Sigmoid colon (tissue), 7 donors: ENCODE results near the gene GPX1. TPM values are rescaled to one million over a fixed set of nuclear protein-coding genes. Genes with fewer than 3 reads are reported as not detected.

ENCODE experiments used
- DNase-seq: peaks from one replicate; pipeline ENCODE4 v3.0.0-alpha.2; 2019
- H3K27ac ChIP-seq, 4 donors: fragments of 200-600 bp; sonication (generic); one replicate each; pipeline ENCODE4 v1.5.1; 2016 to 2019; ENCODE audit warnings: mild to moderate bottlenecking in 1 of 4
- H3K27me3 ChIP-seq, 3 donors: fragments of 200-600 bp; sonication (generic); one replicate each; pipeline ENCODE4 v1.5.1; 2019; ENCODE audit warnings: mild to moderate bottlenecking in 1 of 3
- H3K36me3 ChIP-seq, 4 donors: fragments of 200-600 bp; sonication (generic); one replicate each; pipeline ENCODE4 v1.5.1; 2016 to 2019
- H3K4me1 ChIP-seq, 4 donors: fragments of 200-600 bp; sonication (generic); one replicate each; pipeline ENCODE4 v1.5.1; 2017 to 2019
- H3K4me3 ChIP-seq, 4 donors: fragments of 200-600 bp; sonication (generic); one replicate each; pipeline ENCODE4 v1.5.1; 2017 to 2019; ENCODE audit warnings: mild to moderate bottlenecking in 2 of 4, moderate library complexity in 1 of 4
- H3K9me3 ChIP-seq, 4 donors: fragments of 200-600 bp in 3 of 4; sonication (generic) in 3 of 4; one replicate each; pipeline versions ENCODE4 v1.5.1 to v1.6.1; 2013 to 2019
- EP300 ChIP-seq, 4 donors: sonication (generic); formaldehyde crosslinking; IDR thresholded peaks; one replicate each; pipeline ENCODE4 v1.6.1; 2017; ENCODE audit warnings: antibody characterized with exemption in 4 of 4
- POLR2A ChIP-seq, 2 donors: fragments of 450-650 bp; IDR thresholded peaks; one replicate each; pipeline ENCODE4 v1.6.1; 2016; ENCODE audit warnings: antibody characterized with exemption in 2 of 2, mild to moderate bottlenecking in 2 of 2, moderate library complexity in 2 of 2
- POLR2AphosphoS5 ChIP-seq, 4 donors: sonication (generic); formaldehyde crosslinking; IDR thresholded peaks; one replicate each; pipeline ENCODE4 v1.6.1; 2017; ENCODE audit warnings: antibody characterized with exemption in 4 of 4
- WGBS, 2 donors: extraction: QIAGEN DNeasy Blood & Tissue Kit; methylation state at CpG; one replicate each; pipeline ENCODE4 v1.1.7; 2013; 5-methylcytosine and 5-hydroxymethylcytosine counted together
- intact Hi-C: fragments of 100-400 bp; cut with DNase I; formaldehyde crosslinking; loops from one replicate; pipeline ENCODE4 v1.15.1; 2023
- polyA plus RNA-seq, 3 donors: library from polyadenylated mRNA; stranded (reverse); fragments of 200-250 nt; gene quantifications; one replicate each; pipeline ENCODE4 v1.2.3, GENCODE V29; 2013
- total RNA-seq, 4 donors: library from RNA; depleted of rRNA; stranded (reverse); fragments of >200 nt; gene quantifications; one replicate each; pipeline ENCODE4 v1.1.0, GENCODE V29; 2016
- TF ChIP-seq, protein P1 (sequence below), 4 experiments: fragments of 450-650 bp in 3 of 4; fragments of 200-600 bp in 1 of 4; IDR thresholded peaks; one replicate each; pipeline ENCODE4 v1.5.1; 2016 to 2019; ENCODE audit warnings: antibody characterized with exemption in 4 of 4, mild to moderate bottlenecking in 3 of 4, moderate library complexity in 2 of 4
- donor health status: healthy with polysubstance abuse.
- donor health status: Bipolar disorder and iron deficiency.
- donor health status: healthy.

GPX1 gene
- total and polyA plus RNA-seq, 7 donors = 164 to 380 (median 331) TPM

DNA sequence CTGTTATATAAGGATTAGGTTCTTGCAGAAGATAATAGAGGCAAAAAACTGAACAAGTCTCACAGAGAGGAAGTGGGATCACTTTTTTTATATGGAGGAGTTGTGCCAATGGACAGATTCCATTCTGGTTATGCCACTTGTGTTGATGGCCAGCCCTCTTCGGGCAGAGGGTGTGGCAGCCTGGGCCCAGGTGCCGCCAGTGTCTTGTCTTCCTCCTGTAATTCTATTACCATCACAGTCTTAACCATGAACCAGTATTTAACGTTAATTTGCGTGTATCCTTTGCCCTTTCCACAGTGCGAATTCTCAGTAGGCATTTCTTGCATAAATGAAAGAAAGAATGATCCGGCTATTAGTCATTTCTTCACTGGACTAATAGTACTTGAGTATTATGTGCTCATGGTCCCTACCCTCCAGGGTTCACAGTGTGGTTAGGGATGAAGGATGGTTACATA is 11.3 kb downstream of the GPX1 start:
- Histone ChIP-seq H3K27me3 (no peaks in the 10 kb centered on the region), H3K4me3 (no peak overlapping the region), H3K27ac (peak overlapping the region; percentile 14 to 92 (median 54)), H3K9me3 (no peaks in the 10 kb centered on the region), H3K4me1 (no peaks in the 10 kb centered on the region), H3K36me3 (no peaks in the 10 kb centered on the region)
- TF ChIP-seq, protein P1, sequence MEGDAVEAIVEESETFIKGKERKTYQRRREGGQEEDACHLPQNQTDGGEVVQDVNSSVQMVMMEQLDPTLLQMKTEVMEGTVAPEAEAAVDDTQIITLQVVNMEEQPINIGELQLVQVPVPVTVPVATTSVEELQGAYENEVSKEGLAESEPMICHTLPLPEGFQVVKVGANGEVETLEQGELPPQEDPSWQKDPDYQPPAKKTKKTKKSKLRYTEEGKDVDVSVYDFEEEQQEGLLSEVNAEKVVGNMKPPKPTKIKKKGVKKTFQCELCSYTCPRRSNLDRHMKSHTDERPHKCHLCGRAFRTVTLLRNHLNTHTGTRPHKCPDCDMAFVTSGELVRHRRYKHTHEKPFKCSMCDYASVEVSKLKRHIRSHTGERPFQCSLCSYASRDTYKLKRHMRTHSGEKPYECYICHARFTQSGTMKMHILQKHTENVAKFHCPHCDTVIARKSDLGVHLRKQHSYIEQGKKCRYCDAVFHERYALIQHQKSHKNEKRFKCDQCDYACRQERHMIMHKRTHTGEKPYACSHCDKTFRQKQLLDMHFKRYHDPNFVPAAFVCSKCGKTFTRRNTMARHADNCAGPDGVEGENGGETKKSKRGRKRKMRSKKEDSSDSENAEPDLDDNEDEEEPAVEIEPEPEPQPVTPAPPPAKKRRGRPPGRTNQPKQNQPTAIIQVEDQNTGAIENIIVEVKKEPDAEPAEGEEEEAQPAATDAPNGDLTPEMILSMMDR (IDR thresholded peaks at IDR 0.05) = no peak
- TF ChIP-seq POLR2A (IDR thresholded peaks at IDR 0.05) = no peak
- no peak for TF ChIP-seq EP300 (IDR thresholded peaks at IDR 0.05)
- no peak for TF ChIP-seq POLR2AphosphoS5 (IDR thresholded peaks at IDR 0.05)
- no peak for DNase-seq
- intact Hi-C loops = no loop called here
- 45 to 82% methylated on average over 6 of the region's 6 CpGs for WGBS, 2 donors

DNA sequence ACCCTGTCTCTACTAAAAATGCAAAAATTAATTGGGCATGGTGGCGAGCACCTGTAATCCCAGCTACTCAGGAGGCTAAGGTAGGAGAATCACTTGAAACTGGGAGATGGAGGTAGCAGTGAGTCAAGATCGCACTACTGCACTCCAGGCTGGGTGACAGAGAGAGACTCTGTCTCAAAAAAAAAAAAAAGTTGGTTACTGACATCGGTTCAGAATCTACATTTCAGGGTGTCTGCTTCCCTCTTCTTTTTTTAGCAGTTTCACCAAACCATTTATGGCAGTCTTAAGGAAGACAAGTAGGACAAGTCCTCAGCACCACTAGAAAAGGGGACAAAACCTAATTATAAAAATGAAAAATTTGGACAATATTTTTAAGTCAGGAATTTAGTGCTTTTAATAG is 15.0 kb downstream of the GPX1 start:
- no peak for DNase-seq
- intact Hi-C loops = loop anchor here (5.0 kb wide), 2 partner anchors 69 to 84 kb away; partner anchors contain the start of genes NICN1, RHOA and TCTA
- 70 to 88% methylated on average over 3 of the region's 3 CpGs for WGBS, 2 donors
- Histone ChIP-seq H3K4me3 (no peak overlapping the region), H3K36me3 (no peaks in the 10 kb centered on the region), H3K4me1 (peaks cover 0 to 24% (median 17%) of the 10 kb centered on the region in 4 donors), H3K9me3 (no peaks in the 10 kb centered on the region), H3K27me3 (no peaks in the 10 kb centered on the region), H3K27ac (peak overlapping the region in 2 of 4 donors; percentile 38 to 92)
- TF ChIP-seq EP300 (IDR thresholded peaks at IDR 0.05) = no peak
- no peak for TF ChIP-seq POLR2AphosphoS5 (IDR thresholded peaks at IDR 0.05)
- TF ChIP-seq, protein P1 (IDR thresholded peaks at IDR 0.05) = no peak
- TF ChIP-seq POLR2A (IDR thresholded peaks at IDR 0.05) = no peak

DNA sequence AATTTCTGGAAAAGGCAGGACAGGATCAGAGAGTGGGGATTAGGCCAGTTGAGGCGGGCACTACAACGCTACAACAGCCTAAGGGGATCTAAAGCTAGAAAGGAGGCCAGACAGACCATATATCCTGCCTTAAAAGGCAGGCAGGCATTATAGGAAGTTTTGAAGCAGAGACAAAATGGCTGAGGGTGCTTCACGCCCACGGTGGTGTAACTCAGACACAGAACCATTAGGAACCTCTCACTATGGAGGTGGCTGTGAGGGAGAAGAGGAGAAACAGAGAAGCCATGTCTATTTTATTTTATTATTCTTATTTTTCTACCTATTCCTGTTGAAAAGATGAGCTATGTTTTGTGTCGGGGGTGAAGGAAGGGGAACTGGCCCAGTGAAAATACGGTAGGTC is 16.2 kb downstream of the GPX1 start:
- Histone ChIP-seq H3K4me3 (no peak overlapping the region), H3K36me3 (peaks cover 0 to 6% (median under 1%) of the 10 kb centered on the region in 4 donors), H3K27ac (peak overlapping the region in 2 of 4 donors; percentile 92 to 94), H3K4me1 (peaks cover 0 to 26% (median 21%) of the 10 kb centered on the region in 4 donors), H3K27me3 (no peaks in the 10 kb centered on the region), H3K9me3 (no peaks in the 10 kb centered on the region)
- TF ChIP-seq POLR2AphosphoS5 (IDR thresholded peaks at IDR 0.05) (no peak), EP300 (IDR thresholded peaks at IDR 0.05) (no peak), POLR2A (IDR thresholded peaks at IDR 0.05) (no peak)
- TF ChIP-seq, protein P1 (IDR thresholded peaks at IDR 0.05) = no peak
- no peak for DNase-seq
- WGBS, 2 donors = 88 to 92% methylated on average over 6 of the region's 6 CpGs
- intact Hi-C loops = loop anchor here (2.0 to 5.0 kb wide), 3 partner anchors 15 to 85 kb away; partner anchors contain the start of genes NICN1, RHOA and TCTA

DNA sequence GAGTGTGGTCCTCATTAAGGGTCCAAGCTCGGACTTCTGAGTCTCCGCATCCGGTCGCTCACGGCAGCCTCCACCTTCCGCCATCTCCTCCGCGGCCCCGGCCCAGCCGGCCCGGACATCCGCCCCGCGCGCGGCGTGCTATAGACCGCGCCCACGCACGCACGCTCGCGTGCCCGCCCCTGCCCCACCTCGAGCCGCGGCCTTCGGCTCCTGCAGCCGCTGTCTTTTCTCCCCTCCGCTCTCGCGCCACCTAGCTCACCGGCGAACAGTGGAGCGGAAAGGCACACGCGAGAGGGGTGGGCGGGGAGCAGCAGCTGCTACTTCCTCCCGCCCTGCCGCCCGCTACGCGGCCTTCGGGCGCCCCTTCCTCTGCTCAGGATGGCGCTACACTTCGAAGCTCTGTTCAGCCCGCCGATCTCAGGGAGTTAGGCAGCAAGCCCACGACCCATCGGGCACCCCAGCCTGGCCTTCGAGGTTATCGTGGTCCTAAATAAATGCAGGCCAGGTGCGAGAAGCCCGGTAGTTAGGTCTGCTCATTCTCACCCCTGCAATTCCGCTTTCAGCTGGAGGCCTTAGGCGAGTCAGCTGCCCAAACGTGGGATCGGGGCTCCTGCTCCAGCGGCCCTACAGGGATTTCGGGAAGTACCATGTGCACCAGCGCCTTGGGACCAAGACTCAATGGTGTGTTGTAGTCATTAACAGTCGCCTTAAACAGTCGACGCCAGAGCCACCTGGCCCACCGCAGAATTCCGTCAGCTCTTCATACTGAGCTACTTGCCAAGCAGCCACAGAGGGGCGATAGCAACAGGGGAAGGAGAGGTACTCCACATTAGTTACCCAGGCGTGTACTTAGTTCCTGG is 18.0 kb downstream of the GPX1 start, which contains the start of gene USP4:
TSS of gene USP4 (minus strand) at position 113 of the 860 bp plus-strand sequence. CDS start at position 84, 29 bp downstream.
- H3K9me3 ChIP-seq = no peaks in the 10 kb centered on the region
- no peaks in the 10 kb centered on the region for H3K27me3 ChIP-seq
- H3K4me1 ChIP-seq = peaks cover 0 to 26% (median 21%) of the 10 kb centered on the region in 4 donors
- H3K36me3 ChIP-seq = peaks cover 0 to 20% (median 7%) of the 10 kb centered on the region in 4 donors
- peak; percentile 94 for DNase-seq
- peak within 1 kb of the TSS; percentile 63 to 89 (median 68) for H3K4me3 ChIP-seq
- peak within 1 kb of the TSS; percentile 88 to 95 (median 93) for H3K27ac ChIP-seq
- WGBS, 2 donors = 1 to 4% methylated on average over 70 of the region's 70 CpGs
- peak; percentile 54 to 86 (median 82) for TF ChIP-seq POLR2AphosphoS5 (IDR thresholded peaks at IDR 0.05)
- TF ChIP-seq EP300 (IDR thresholded peaks at IDR 0.05) = peak in 1 of 4 donors; percentile 2
- TF ChIP-seq, protein P1 (IDR thresholded peaks at IDR 0.05) = peak; percentile 6 to 15 (median 13)
- TF ChIP-seq POLR2A (IDR thresholded peaks at IDR 0.05) = peak in 1 of 2 donors; percentile 45
- intact Hi-C loops = loop anchor here (1.0 to 5.0 kb wide), 5 partner anchors 17 to 169 kb away; partner anchors contain the start of genes KLHDC8B, NICN1, RHOA and TCTA
